HepG2 (cell line): ENCODE measurements around the gene CRYGA. TPM values are rescaled to one million over a fixed set of nuclear protein-coding genes. Genes with fewer than 3 reads are reported as not detected.

Experiments
- ATAD3A ChIP-seq: sonication (generic); formaldehyde crosslinking; IDR thresholded peaks from 2 replicates; pipeline ENCODE4 v1.4.0; 2020; ENCODE audit warnings: missing genetic modification reagents
- ATF7-NPFF ChIP-seq: sonication (generic); formaldehyde crosslinking; IDR thresholded peaks from 2 replicates; pipeline ENCODE4 v1.8.1; 2023; ENCODE audit warnings: mild to moderate bottlenecking, low read depth, missing genetic modification reagents, moderate library complexity
- GPN1 ChIP-seq: sonication (generic); formaldehyde crosslinking; IDR thresholded peaks from 2 replicates; pipeline ENCODE4 v1.5.1; 2020; ENCODE audit warnings: missing genetic modification reagents, borderline replicate concordance
- JUND ChIP-seq: sonication (generic); formaldehyde crosslinking; IDR thresholded peaks from 2 replicates; pipeline ENCODE4 v1.8.0; 2022; ENCODE audit warnings: mild to moderate bottlenecking, missing genetic modification reagents
- KLF13 ChIP-seq: sonication (generic); formaldehyde crosslinking; IDR thresholded peaks from 2 replicates; pipeline ENCODE4 v1.4.0; 2020; ENCODE audit warnings: mild to moderate bottlenecking, missing genetic modification reagents
- MAFF ChIP-seq: IDR thresholded peaks from 2 replicates; pipeline ENCODE4 v1.6.1; 2011; ENCODE audit warnings: low read depth, low read length, improper control_type of control experiment
- NFIB ChIP-seq: sonication (generic); formaldehyde crosslinking; IDR thresholded peaks from 2 replicates; pipeline ENCODE4 v1.9.0; 2021; ENCODE audit warnings: missing genetic modification reagents, mild to moderate bottlenecking, borderline replicate concordance
- NKX3-1 ChIP-seq: sonication (generic); formaldehyde crosslinking; IDR thresholded peaks from 2 replicates; pipeline ENCODE4 v1.5.0; 2020; ENCODE audit warnings: missing genetic modification reagents
- TOPORS ChIP-seq: sonication (generic); formaldehyde crosslinking; IDR thresholded peaks from 2 replicates; pipeline ENCODE4 v1.8.0; 2023; ENCODE audit warnings: mild to moderate bottlenecking, missing genetic modification reagents
- ZNF253 ChIP-seq: sonication (generic); formaldehyde crosslinking; IDR thresholded peaks from 2 replicates; pipeline ENCODE4 v1.8.0; 2022; ENCODE audit warnings: mild to moderate bottlenecking, missing genetic modification reagents, borderline replicate concordance
- ZNF672 ChIP-seq: sonication (generic); formaldehyde crosslinking; IDR thresholded peaks from 2 replicates; pipeline ENCODE4 v1.8.1; 2022; ENCODE audit warnings: missing genetic modification reagents
- polyA plus RNA-seq, 8 experiments: library from polyadenylated mRNA; depleted of rRNA in 3 of 8; stranded (reverse) in 7 of 8; unstranded in 1 of 8; fragments of >200 nt; fragmentation: Illumina TruSeq in 4 of 8; extraction: Trizol in 4 of 8; gene quantifications; 2 replicates each; pipeline versions ENCODE4 v1.2.1 to v1.2.3, GENCODE V29; 2011 to 2016; ENCODE audit warnings: low read depth in 4 of 8, missing spikeins in 1 of 8, mixed read lengths in 1 of 8; ENCODE audit not compliant: insufficient read depth in 1 of 8
- total RNA-seq, 5 experiments: library from RNA; depleted of rRNA; stranded (reverse); fragments of >200 nt; fragmentation: Illumina TruSeq; extraction: Trizol; gene quantifications; 2 replicates each; pipeline ENCODE4 v1.2.3, GENCODE V29; 2016; ENCODE audit warnings: low read depth in 1 of 5
- TF ChIP-seq, protein P1 (sequence below): sonication (generic); formaldehyde crosslinking; IDR thresholded peaks from 2 replicates; pipeline ENCODE4 v1.5.0; 2020; ENCODE audit warnings: mild to moderate bottlenecking, missing genetic modification reagents, borderline replicate concordance
- TF ChIP-seq, protein P2 (sequence below): sonication (generic); formaldehyde crosslinking; IDR thresholded peaks from 2 replicates; pipeline ENCODE4 v1.5.1; 2020; ENCODE audit warnings: mild to moderate bottlenecking, missing genetic modification reagents, borderline replicate concordance
- TF ChIP-seq, protein P3 (sequence below): sonication (generic); formaldehyde crosslinking; IDR thresholded peaks from 2 replicates; pipeline ENCODE4 v1.4.0; 2020; ENCODE audit warnings: missing genetic modification reagents

The CRYGA gene
- total and polyA plus RNA-seq, 2 of the 13 experiments (the other 11 are each of a cell fraction or from before 2014, with no cell fraction given): not detected

- TF ChIP-seq, protein P1, sequence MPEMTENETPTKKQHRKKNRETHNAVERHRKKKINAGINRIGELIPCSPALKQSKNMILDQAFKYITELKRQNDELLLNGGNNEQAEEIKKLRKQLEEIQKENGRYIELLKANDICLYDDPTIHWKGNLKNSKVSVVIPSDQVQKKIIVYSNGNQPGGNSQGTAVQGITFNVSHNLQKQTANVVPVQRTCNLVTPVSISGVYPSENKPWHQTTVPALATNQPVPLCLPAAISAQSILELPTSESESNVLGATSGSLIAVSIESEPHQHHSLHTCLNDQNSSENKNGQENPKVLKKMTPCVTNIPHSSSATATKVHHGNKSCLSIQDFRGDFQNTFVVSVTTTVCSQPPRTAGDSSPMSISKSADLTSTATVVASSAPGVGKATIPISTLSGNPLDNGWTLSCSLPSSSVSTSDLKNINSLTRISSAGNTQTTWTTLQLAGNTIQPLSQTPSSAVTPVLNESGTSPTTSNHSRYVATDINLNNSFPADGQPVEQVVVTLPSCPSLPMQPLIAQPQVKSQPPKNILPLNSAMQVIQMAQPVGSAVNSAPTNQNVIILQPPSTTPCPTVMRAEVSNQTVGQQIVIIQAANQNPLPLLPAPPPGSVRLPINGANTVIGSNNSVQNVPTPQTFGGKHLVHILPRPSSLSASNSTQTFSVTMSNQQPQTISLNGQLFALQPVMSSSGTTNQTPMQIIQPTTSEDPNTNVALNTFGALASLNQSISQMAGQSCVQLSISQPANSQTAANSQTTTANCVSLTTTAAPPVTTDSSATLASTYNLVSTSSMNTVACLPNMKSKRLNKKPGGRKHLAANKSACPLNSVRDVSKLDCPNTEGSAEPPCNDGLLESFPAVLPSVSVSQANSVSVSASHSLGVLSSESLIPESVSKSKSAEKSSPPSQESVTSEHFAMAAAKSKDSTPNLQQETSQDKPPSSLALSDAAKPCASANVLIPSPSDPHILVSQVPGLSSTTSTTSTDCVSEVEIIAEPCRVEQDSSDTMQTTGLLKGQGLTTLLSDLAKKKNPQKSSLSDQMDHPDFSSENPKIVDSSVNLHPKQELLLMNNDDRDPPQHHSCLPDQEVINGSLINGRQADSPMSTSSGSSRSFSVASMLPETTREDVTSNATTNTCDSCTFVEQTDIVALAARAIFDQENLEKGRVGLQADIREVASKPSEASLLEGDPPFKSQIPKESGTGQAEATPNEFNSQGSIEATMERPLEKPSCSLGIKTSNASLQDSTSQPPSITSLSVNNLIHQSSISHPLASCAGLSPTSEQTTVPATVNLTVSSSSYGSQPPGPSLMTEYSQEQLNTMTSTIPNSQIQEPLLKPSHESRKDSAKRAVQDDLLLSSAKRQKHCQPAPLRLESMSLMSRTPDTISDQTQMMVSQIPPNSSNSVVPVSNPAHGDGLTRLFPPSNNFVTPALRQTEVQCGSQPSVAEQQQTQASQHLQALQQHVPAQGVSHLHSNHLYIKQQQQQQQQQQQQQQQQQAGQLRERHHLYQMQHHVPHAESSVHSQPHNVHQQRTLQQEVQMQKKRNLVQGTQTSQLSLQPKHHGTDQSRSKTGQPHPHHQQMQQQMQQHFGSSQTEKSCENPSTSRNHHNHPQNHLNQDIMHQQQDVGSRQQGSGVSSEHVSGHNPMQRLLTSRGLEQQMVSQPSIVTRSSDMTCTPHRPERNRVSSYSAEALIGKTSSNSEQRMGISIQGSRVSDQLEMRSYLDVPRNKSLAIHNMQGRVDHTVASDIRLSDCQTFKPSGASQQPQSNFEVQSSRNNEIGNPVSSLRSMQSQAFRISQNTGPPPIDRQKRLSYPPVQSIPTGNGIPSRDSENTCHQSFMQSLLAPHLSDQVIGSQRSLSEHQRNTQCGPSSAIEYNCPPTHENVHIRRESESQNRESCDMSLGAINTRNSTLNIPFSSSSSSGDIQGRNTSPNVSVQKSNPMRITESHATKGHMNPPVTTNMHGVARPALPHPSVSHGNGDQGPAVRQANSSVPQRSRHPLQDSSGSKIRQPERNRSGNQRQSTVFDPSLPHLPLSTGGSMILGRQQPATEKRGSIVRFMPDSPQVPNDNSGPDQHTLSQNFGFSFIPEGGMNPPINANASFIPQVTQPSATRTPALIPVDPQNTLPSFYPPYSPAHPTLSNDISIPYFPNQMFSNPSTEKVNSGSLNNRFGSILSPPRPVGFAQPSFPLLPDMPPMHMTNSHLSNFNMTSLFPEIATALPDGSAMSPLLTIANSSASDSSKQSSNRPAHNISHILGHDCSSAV (CRISPR knock-in tag): no peak
- no peak for TF ChIP-seq KLF13 (CRISPR knock-in tag)
- TF ChIP-seq ZNF253: no peak
- no peak for TF ChIP-seq ATAD3A (CRISPR knock-in tag)
- TF ChIP-seq ZNF672 (CRISPR knock-in tag): no peak
- TF ChIP-seq GPN1 (CRISPR knock-in tag): no peak
- TF ChIP-seq MAFF: peak; percentile 32; the same call in 1 of the 2 replicates
- TF ChIP-seq JUND (CRISPR knock-in tag): no peak
- no peak for TF ChIP-seq ATF7-NPFF
- TF ChIP-seq NFIB (CRISPR knock-in tag): no peak
- no peak for TF ChIP-seq TOPORS (CRISPR knock-in tag)
- TF ChIP-seq, protein P2, sequence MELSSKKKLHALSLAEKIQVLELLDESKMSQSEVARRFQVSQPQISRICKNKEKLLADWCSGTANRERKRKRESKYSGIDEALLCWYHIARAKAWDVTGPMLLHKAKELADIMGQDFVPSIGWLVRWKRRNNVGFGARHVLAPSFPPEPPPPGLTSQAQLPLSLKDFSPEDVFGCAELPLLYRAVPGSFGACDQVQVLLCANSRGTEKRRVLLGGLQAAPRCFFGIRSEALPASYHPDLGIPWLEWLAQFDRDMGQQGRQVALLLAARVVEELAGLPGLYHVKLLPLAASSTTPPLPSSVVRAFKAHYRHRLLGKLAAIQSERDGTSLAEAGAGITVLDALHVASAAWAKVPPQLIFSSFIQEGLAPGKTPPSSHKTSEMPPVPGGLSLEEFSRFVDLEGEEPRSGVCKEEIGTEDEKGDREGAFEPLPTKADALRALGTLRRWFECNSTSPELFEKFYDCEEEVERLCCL (CRISPR knock-in tag): no peak
- TF ChIP-seq, protein P3, sequence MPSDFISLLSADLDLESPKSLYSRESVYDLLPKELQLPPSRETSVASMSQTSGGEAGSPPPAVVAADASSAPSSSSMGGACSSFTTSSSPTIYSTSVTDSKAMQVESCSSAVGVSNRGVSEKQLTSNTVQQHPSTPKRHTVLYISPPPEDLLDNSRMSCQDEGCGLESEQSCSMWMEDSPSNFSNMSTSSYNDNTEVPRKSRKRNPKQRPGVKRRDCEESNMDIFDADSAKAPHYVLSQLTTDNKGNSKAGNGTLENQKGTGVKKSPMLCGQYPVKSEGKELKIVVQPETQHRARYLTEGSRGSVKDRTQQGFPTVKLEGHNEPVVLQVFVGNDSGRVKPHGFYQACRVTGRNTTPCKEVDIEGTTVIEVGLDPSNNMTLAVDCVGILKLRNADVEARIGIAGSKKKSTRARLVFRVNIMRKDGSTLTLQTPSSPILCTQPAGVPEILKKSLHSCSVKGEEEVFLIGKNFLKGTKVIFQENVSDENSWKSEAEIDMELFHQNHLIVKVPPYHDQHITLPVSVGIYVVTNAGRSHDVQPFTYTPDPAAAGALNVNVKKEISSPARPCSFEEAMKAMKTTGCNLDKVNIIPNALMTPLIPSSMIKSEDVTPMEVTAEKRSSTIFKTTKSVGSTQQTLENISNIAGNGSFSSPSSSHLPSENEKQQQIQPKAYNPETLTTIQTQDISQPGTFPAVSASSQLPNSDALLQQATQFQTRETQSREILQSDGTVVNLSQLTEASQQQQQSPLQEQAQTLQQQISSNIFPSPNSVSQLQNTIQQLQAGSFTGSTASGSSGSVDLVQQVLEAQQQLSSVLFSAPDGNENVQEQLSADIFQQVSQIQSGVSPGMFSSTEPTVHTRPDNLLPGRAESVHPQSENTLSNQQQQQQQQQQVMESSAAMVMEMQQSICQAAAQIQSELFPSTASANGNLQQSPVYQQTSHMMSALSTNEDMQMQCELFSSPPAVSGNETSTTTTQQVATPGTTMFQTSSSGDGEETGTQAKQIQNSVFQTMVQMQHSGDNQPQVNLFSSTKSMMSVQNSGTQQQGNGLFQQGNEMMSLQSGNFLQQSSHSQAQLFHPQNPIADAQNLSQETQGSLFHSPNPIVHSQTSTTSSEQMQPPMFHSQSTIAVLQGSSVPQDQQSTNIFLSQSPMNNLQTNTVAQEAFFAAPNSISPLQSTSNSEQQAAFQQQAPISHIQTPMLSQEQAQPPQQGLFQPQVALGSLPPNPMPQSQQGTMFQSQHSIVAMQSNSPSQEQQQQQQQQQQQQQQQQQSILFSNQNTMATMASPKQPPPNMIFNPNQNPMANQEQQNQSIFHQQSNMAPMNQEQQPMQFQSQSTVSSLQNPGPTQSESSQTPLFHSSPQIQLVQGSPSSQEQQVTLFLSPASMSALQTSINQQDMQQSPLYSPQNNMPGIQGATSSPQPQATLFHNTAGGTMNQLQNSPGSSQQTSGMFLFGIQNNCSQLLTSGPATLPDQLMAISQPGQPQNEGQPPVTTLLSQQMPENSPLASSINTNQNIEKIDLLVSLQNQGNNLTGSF (CRISPR knock-in tag): no peak
- no peak for TF ChIP-seq NKX3-1 (CRISPR knock-in tag)
Observed at GRCh38 chr2:208142925-208143799, 20.2 kb downstream of the CRYGA start (continued).
